SHP77 (cell line): ENCODE measurements around the gene NAA25.
A peak's percentile ranks its signal among the peaks of the same experiment; 100 is the strongest.
"Not testable (repeated sequence)": the region's sequence is repeated elsewhere in the genome, so short reads cannot be mapped to it uniquely, and the experiment has no call there.

Source experiments
- DNase-seq, 2 experiments: peaks; one replicate each; lab custom pipeline; 2025; lab: John Stamatoyannopoulos, UW

The NAA25 gene

DNA sequence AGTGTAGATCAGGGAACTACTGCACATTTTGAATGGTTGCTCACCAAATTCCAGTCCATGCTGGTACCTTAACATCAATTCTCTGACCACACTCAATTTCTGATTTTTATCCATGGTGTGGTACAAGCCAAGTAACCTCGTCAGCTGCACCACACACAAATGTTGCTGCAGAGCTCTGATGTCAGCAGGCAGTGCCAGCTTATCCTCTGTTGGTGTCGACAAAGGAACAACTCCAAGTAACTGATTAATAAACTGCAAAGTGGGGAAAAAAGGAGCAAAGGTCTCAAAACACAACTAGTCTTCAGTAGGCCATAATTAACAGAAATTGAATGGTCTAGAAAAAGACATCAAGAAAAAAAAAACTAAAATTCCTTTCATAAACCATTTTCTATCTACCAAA, 47.4 kb downstream of the NAA25 start:
- DNase-seq, result no peak

- no peak for DNase-seq
These were observed 59.2 kb downstream of the NAA25 start for GRCh38 chr12:112049351-112049750.

DNA sequence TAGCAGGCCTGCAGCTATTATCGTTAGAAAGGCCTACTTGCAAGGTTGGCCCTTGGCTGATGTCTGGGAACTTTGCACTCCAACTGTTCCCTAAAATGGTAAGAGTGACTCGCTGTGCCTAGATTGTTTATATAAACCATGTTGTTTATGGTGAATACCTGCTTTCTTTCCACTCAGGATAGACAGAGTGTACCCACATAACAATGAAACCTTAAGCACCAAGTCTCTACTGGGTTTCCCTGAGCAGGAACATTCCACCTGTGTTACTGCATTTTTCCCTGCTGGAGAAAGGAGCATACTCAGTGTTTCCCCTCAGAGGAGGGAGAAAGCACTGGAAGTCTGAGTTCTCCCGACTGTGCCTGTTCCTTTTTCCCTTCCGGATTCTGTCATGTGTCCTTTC, 62.6 kb downstream of the NAA25 start:
- no peak for DNase-seq

GRCh38 chr12:112036614-112037013, 72.0 kb downstream of the NAA25 start:
- DNase-seq, result not testable (repeated sequence)

DNA sequence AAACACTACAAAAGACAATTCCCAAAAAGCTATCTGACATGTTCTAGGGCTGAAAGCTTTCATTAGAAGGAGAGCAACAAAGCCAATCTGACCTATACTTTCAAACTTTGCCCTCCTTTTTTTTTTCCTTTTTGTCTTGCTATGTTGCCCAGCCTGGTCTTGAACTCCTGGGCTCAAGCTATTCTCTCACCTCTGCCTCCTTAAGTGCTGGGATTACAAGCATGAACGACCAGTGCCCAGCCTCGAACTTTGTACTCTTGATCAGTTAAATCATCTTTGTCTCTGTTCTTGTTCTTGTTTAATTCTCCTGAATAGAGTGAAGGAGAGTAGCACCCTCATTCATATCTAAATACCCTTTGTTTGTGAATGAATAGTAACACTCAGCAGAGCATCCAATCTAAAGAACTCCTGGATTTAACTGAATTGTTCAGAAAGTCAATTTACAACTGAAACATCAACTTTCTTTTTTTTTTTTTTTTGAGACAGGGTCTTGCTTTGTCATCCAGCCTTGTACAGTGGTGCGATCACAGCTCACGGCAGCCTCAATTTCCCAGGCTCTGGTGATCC, 73.3 kb downstream of the NAA25 start:
- DNase-seq, result no peak

- DNase-seq, result no peak
These were observed 76.3 kb downstream of the NAA25 start for GRCh38 chr12:112032292-112032691.

- DNase-seq, result no peak
These were observed 77.1 kb downstream of the NAA25 start for GRCh38 chr12:112031472-112031871.

DNA sequence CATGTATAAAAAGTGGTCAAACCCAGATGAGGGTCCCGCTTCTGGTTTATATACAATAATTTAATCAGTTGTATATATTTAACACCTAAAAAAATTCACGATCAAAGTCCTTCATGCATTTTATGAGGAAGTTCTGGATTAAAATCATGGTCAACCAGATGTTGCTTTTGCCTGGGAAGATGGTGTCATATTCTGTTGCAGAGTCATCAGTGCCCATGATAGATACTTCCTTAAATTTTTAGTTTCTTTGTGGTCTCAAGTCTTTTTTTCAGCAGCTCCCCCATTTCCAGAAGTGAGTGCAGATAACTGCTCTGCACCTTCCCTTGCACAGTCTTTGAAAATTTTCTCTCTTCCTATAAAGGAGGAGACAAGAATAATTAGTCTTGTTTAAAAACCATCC, 79.3 kb downstream of the NAA25 start:
- no peak for DNase-seq

- no peak for DNase-seq
These were observed 82.7 kb downstream of the NAA25 start for GRCh38 chr12:112025808-112026375.

DNA sequence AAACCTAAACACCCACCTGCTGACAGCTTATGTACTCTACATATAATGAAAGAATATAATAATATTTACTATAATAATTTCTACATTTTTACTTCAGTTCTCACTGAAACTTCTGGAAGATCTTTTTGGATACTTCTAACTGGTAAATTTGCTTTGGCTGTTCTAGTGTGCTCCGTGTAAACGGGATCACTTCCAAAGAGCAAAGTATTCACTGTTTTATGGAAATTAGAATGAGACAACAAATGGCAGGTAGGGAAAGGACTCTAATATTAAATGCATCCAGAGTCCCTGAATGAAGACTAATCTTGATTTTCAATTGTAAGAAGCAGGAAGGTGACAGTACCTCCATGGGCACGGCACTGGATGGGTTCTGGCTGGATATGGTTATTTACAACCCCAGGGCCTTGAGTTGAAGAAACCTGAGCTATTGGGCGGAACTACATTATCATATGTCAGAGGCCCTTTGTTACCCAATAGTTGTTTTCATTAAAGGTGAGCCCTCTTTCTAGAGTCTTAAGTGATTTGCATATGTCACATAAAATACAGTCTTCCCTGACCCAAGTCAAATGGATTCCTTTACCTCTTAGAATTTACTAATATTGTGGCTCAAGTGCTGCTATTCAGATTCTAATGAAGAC, 84.7 kb downstream of the NAA25 start:
- no peak for DNase-seq

GRCh38 chr12:112022241-112023016, 86.2 kb downstream of the NAA25 start:
- DNase-seq, result no peak

- DNase-seq, result no peak
These were observed 87.6 kb downstream of the NAA25 start for GRCh38 chr12:112020947-112021457.

- no peak for DNase-seq
These were observed 89.9 kb downstream of the NAA25 start for GRCh38 chr12:112018571-112019237.

- DNase-seq, result no peak
These were observed 91.5 kb downstream of the NAA25 start for GRCh38 chr12:112017041-112017440.

GRCh38 chr12:112015938-112016337, 92.6 kb downstream of the NAA25 start:
- no peak for DNase-seq

- peak; percentile 32 to 82 for DNase-seq
These were observed 94.8 kb downstream of the NAA25 start for GRCh38 chr12:112013601-112014402.

- DNase-seq, result peak; percentile 98
These were observed 95.6 kb downstream of the NAA25 start, which contains the start of the genes ERP29 and TMEM116 for GRCh38 chr12:112012775-112013600. TSS of gene ERP29 (plus strand) at chr12:112013426. CDS start at chr12:112013466, 40 bp downstream. TSS of gene TMEM116 (minus strand) at chr12:112013165. CDS start at chr12:112005270, 7,895 bp downstream.

GRCh38 chr12:112011685-112012084, 96.9 kb downstream of the NAA25 start:
- no peak for DNase-seq

DNA sequence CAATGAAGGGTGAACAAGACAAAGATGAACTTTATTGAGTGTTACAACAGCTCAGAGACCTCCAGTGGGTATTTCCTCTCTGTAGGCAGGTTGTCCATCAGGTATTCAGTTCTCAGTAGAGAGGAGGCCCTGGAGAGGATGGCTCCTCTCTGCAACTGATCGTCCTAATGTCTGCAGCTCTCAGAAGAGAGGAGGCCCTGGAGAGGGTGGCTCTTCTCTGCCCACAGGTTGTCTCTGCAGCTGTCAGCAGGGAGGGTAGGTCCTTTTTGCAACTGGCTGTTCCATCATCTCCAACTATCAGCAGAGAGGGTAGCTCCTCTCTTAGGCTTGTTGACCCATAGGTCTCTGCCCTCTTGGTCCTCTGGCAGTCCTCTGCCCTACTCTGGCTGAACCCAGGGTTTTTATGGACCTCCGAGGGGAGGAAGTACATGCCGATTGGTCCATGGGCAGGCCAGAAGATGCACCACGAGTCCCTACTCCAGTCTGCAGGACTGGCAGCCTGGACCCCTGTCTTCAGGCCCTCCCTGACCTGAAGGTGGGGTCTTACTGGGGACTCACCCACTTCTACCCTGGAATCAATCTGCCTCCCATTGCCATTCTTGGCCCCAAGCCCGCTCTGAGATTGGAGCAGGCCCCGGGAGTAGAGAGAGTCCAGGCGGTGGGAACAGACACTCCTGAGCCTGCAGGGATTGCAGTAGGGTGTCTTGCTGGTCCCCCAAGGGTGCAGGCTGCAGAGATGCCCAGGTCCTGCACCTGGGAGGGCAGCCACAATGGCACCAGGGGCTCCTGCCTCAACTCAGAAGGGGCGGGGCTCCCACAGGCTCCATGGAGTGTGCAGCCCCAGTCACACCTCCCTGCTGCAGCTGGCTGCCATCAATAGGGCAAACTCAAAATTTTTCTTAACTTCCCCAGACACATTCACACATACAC, 97.9 kb downstream of the NAA25 start:
- no peak for DNase-seq
